HG03280 (cell line): ENCODE measurements around the gene BZW1.

ENCODE experiments used
- ATAC-seq: cut with Tn5 transposase; IDR thresholded peaks from one replicate; pipeline ENCODE4 v1.9.1; 2021; ENCODE audit warnings: mild to moderate bottlenecking, moderate library complexity; ENCODE audit not compliant: unreplicated experiment

Gene BZW1

DNA sequence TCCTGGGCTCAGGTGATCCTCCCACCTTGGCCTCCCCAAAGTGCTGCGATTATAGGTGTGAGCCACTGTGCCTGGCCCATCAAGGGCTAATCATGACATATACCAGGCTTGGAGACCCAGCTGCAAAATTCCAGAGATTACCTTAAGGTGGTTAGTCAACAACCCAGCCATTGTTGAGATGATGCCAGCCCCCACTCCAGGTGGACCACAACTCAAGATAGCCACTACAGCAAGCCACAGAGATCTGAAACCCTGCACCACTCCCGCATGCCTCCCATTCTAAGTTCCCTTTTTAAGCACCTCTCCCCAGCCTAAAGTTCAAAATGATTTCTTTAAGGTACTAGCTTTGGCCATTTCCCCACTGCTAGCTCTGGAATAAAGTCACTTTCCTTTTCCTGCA lies 57.3 kb downstream of the BZW1 start:
- no peak for ATAC-seq

DNA sequence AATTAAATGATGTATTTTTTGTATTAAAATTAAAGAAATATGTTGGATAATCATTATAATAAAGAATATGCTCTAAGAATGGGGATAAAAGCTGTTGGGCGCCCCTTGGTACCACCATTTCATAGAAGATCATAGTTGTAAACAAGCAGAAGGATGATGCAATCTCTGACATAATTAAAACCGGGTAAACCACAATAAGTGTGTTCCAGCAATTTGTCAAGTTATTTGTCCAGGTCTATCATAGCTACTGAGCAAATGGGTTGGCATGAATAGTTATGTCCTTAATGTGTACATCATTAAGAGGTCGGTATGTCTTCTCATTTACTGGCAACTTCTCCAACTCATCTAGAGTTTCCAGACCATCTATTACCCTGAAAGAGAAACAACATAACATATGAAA lies 59.4 kb downstream of the BZW1 start:
- ATAC-seq: no peak

DNA sequence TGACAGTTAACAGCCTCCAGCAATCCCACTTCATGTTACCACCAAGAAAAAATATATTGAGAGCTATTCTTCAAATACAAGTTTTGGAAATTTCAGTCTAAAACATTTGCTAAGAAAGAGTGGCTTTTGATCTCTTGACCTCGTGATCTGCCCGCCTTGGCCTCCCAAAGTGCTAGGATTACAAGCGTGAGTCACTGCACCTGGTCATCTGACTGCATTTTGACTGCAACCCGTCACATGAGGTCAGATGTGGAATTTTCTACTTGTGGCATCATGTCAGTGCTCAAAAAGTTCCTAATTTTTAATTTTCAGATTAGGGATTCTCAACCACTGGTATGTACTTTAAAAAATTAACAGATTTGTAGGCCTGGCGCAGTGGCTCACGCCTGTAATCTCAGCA lies 61.9 kb downstream of the BZW1 start:
- ATAC-seq: no peak
